SK-N-MC (cell line): Measurements from ENCODE around the gene PPIL1.

Source experiments
- EZH2 ChIP-seq: fragments of 200-600 bp; sonication (generic); IDR thresholded peaks from one replicate; pipeline ENCODE4 v1.6.1; 2017; ENCODE audit warnings: antibody characterized with exemption
- FOXP2 ChIP-seq: optimal IDR thresholded peaks from 2 replicates; pipeline ENCODE3; 2011; ENCODE audit warnings: mild to moderate bottlenecking, moderate library complexity; ENCODE audit not compliant: insufficient read depth; ENCODE audit errors: extremely low read length, control extremely low read depth
- POLR2AphosphoS5 ChIP-seq: IDR thresholded peaks from 2 replicates; pipeline ENCODE4 v1.6.1; 2012; ENCODE audit warnings: mild to moderate bottlenecking, low read depth, low read length, borderline replicate concordance

DNA sequence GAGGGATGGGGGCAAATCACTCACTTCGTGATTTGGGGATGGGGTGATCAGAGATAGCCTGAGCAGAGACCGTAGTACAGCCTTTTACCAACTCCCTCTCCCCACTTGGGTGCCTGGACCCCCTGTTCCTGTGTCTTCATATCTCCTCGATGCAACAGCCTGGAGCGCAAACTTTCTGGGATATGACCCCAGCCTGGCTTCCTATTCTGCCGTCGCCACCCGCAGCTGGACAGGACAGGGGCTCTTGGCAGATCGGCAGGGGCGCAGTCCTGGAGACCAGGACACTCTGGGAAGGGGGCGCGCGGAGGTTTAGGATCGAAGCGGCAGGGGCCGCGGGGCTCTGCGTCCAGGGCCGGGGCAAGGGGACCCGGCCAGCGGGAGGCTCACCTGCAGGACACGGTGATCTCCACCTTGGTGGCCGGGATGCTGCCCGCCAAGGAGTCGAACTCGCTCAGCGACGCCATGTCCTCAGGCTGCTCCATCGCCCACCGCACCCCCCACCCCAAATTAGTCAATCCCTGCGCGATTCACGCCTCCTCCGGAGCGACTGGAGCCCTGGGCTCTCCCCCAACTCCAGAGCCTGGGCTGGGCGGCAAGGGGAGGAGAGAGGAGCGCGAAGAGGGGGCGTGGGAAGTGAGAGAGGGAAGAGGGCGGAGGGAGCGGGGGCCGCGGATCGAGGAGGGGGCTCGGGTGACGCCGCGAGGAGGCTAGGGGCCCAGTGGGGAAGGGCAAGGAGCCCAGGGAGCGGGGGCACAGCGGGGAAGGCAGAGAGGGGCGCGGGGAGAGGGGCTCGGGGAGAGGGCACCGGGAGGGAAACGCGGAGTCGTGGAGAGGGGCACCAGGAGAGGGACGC is 35.5 kb downstream of the PPIL1 start, which contains the start of gene CPNE5:
- TF ChIP-seq POLR2AphosphoS5: no peak
- TF ChIP-seq EZH2: no peak
- no peak for TF ChIP-seq FOXP2
